Measurements from ENCODE around the gene CYP4A22. TPM values are rescaled to one million over a fixed set of nuclear protein-coding genes. Genes with fewer than 3 reads are reported as not detected.
"Not testable (repeated sequence)": the region's sequence is repeated elsewhere in the genome, so short reads cannot be mapped to it uniquely, and the experiment has no call there.

CYP4A22 gene
- total and polyA plus RNA-seq, 2 experiments from 2014 or later = not detected

- Mint-ChIP-seq H3K27ac (no peak overlapping the region), H3K9me3 (peaks cover 6% of the 10 kb centered on the region; the same call in 2 of the 3 replicates), H3K4me1 (peaks cover 28% of the 10 kb centered on the region), H3K36me3 (ENCODE audit: low read depth) (no peaks in the 10 kb centered on the region), H3K4me3 (no peak overlapping the region), H3K27me3 (ENCODE audit: insufficient read depth, low read depth, poor library complexity) (peaks cover 9% of the 10 kb centered on the region)
- Histone ChIP-seq H3K4me1 (ENCODE audit: insufficient read depth) (peaks cover 24% of the 10 kb centered on the region), H2AFZ (no peak overlapping the region), H3K27me3 (ENCODE audit: insufficient read depth) (no peaks in the 10 kb centered on the region), H3K79me2 (replicated peaks; ENCODE audit: insufficient read depth) (no peaks in the 10 kb centered on the region), H3K36me3 (ENCODE audit: insufficient read depth) (no peaks in the 10 kb centered on the region), H4K20me1 (replicated peaks; ENCODE audit: insufficient read depth) (no peaks in the 10 kb centered on the region), H3K27ac (ENCODE audit: low read depth) (no peak overlapping the region), H3K4me2 (no peak overlapping the region), H3F3A (replicated peaks; ENCODE audit: low read depth) (no peaks in the 10 kb centered on the region), H3K9me2 (ENCODE audit: insufficient read depth) (no peaks in the 10 kb centered on the region), H3K4me3 (no peak overlapping the region)
- TF ChIP-seq ZNF462 (CRISPR knock-in tag; IDR thresholded peaks at IDR 0.05) = no peak
- TF ChIP-seq STAT1 (IDR thresholded peaks at IDR 0.05; ENCODE audit: unreplicated experiment) = no peak
- TF ChIP-seq ZNF114 (CRISPR knock-in tag; IDR thresholded peaks at IDR 0.05) = no peak
- no peak for TF ChIP-seq REST (IDR thresholded peaks at IDR 0.05; ENCODE audit: unreplicated experiment)
- TF ChIP-seq ZNF331 (CRISPR knock-in tag; IDR thresholded peaks at IDR 0.05; ENCODE audit: low read depth) = no peak
- no peak for TF ChIP-seq JUNB (IDR thresholded peaks at IDR 0.05; ENCODE audit: unreplicated experiment)
- TF ChIP-seq ETS1 (IDR thresholded peaks at IDR 0.05) = no peak
- TF ChIP-seq NANOG (IDR thresholded peaks at IDR 0.05; ENCODE audit: borderline replicate concordance) = no peak
- no peak for DNase-seq (ENCODE audit: low spot score)
- no peak for ATAC-seq
Measured at GRCh38 chr1:47128221-47128620, 9.0 kb upstream of the CYP4A22 start.

- not testable (repeated sequence) for H3K9me3 Mint-ChIP-seq; H2AFZ ChIP-seq; ATAC-seq; H3F3A ChIP-seq (replicated peaks; ENCODE audit: low read depth); DNase-seq (ENCODE audit: low spot score); H3K79me2 ChIP-seq (replicated peaks; ENCODE audit: insufficient read depth); H3K4me2 ChIP-seq; H3K36me3 ChIP-seq (ENCODE audit: insufficient read depth); H4K20me1 ChIP-seq (replicated peaks; ENCODE audit: insufficient read depth); H3K27ac ChIP-seq (ENCODE audit: low read depth); H3K4me3 ChIP-seq; H3K27me3 ChIP-seq (ENCODE audit: insufficient read depth); H3K4me3 Mint-ChIP-seq; H3K36me3 Mint-ChIP-seq (ENCODE audit: low read depth); H3K9me2 ChIP-seq (ENCODE audit: insufficient read depth); H3K27me3 Mint-ChIP-seq (ENCODE audit: insufficient read depth, low read depth, poor library complexity); H3K27ac Mint-ChIP-seq
- peaks cover 24% of the 10 kb centered on the region for H3K4me1 ChIP-seq (ENCODE audit: insufficient read depth)
- H3K4me1 Mint-ChIP-seq = peaks cover 28% of the 10 kb centered on the region
Measured at GRCh38 chr1:47128854-47129253, 8.4 kb upstream of the CYP4A22 start.
